CD14-positive monocyte (primary cell): ENCODE measurements around the gene SIDT1. TPM values are rescaled to one million over a fixed set of nuclear protein-coding genes. Genes with fewer than 3 reads are reported as not detected.

Experiments used
- DNase-seq, 3 donors: peaks; one replicate each; pipeline ENCODE4 v3.0.0-alpha.2; 2011 to 2022
- H2AFZ ChIP-seq: 2 replicates; pipeline ENCODE4 v1.6.0; 2012; ENCODE audit warnings: mild to moderate bottlenecking, low read depth, low read length, inconsistent platforms; ENCODE audit not compliant: insufficient read depth, poor library complexity, severe bottlenecking
- H3K27ac ChIP-seq, 2 donors: 1 replicate in 1 of 2; 2 replicates in 1 of 2; pipeline ENCODE4 v1.5.1; 2012 to 2013; ENCODE audit warnings: low read length in 2 of 2, control low read depth in 1 of 2, inconsistent platforms in 1 of 2, low read depth in 1 of 2, mild to moderate bottlenecking in 1 of 2
- H3K27me3 ChIP-seq, 2 donors: one replicate each; pipeline versions ENCODE4 v1.6.0 to v1.6.1; 2011 to 2013; ENCODE audit warnings: low read length in 2 of 2; ENCODE audit not compliant: control insufficient read depth in 2 of 2, insufficient read depth in 2 of 2
- H3K36me3 ChIP-seq, 2 donors: replicated peaks in 1 of 2; 1 replicate in 1 of 2; 2 replicates in 1 of 2; pipeline versions ENCODE4 v1.5.1 to v1.6.1; 2012 to 2013; ENCODE audit warnings: low read length in 2 of 2, control low read depth in 1 of 2, inconsistent platforms in 1 of 2, mild to moderate bottlenecking in 1 of 2; ENCODE audit not compliant: insufficient read depth in 2 of 2, control insufficient read depth in 1 of 2
- H3K4me1 ChIP-seq, 2 donors: 1 replicate in 1 of 2; 2 replicates in 1 of 2; pipeline versions ENCODE4 v1.5.1 to v1.6.1; 2012 to 2013; ENCODE audit warnings: low read length in 2 of 2, control low read depth in 1 of 2, inconsistent platforms in 1 of 2, mild to moderate bottlenecking in 1 of 2, moderate library complexity in 1 of 2; ENCODE audit not compliant: insufficient read depth in 2 of 2, control insufficient read depth in 1 of 2
- H3K4me2 ChIP-seq: replicated peaks from 2 replicates; pipeline ENCODE3; 2012; ENCODE audit warnings: low read length, moderate library complexity, mild to moderate bottlenecking; ENCODE audit not compliant: poor library complexity, severe bottlenecking; ENCODE audit errors: extremely low read depth
- H3K4me3 ChIP-seq, 3 experiments: fragments of 200-600 bp in 1 of 3; sonication (generic) in 1 of 3; replicated peaks in 1 of 3; 1 replicate in 2 of 3; 2 replicates in 1 of 3; pipeline ENCODE4 v1.5.1; 2011 to 2013; ENCODE audit warnings: low read length in 3 of 3, mild to moderate bottlenecking in 3 of 3, control low read depth in 2 of 3, low read depth in 2 of 3, inconsistent platforms in 1 of 3, moderate library complexity in 1 of 3
- H3K79me2 ChIP-seq: 2 replicates; pipeline ENCODE4 v1.6.0; 2012; ENCODE audit warnings: mild to moderate bottlenecking, control low read depth, inconsistent platforms, low read length, moderate library complexity; ENCODE audit not compliant: insufficient read depth
- H3K9ac ChIP-seq: 2 replicates; pipeline ENCODE4 v1.6.0; 2017; ENCODE audit warnings: low read length, mild to moderate bottlenecking; ENCODE audit not compliant: insufficient read depth, poor library complexity, severe bottlenecking
- H3K9me3 ChIP-seq, 2 donors: replicated peaks in 1 of 2; 1 replicate in 1 of 2; 2 replicates in 1 of 2; pipeline versions ENCODE4 v1.5.1 to v1.6.1; 2012 to 2013; ENCODE audit warnings: low read length in 2 of 2, control low read depth in 1 of 2; ENCODE audit not compliant: control insufficient read depth in 1 of 2, insufficient read depth in 1 of 2
- H4K20me1 ChIP-seq: 2 replicates; pipeline ENCODE4 v1.6.0; 2012; ENCODE audit warnings: mild to moderate bottlenecking, low read length, control low read depth, moderate library complexity; ENCODE audit not compliant: insufficient read depth
- H3K27ac Mint-ChIP-seq, 7 donors: one replicate each; pipeline ENCODE4 v1.8.0; 2020; ENCODE audit warnings: mild to moderate bottlenecking in 7 of 7, mixed read lengths in 7 of 7, moderate library complexity in 6 of 7, inconsistent platforms in 2 of 7
- H3K27me3 Mint-ChIP-seq, 3 donors: one replicate each; pipeline ENCODE4 v1.8.0; 2021 to 2022; ENCODE audit warnings: low read depth in 3 of 3, mild to moderate bottlenecking in 3 of 3, mixed read lengths in 3 of 3, moderate library complexity in 3 of 3, inconsistent platforms in 1 of 3
- H3K36me3 Mint-ChIP-seq, 2 donors: one replicate each; pipeline ENCODE4 v1.8.0; 2020; ENCODE audit warnings: mixed read lengths in 2 of 2, inconsistent platforms in 1 of 2, mild to moderate bottlenecking in 1 of 2
- H3K4me1 Mint-ChIP-seq: one replicate; pipeline ENCODE4 v1.8.0; 2020; ENCODE audit warnings: mild to moderate bottlenecking, mixed read lengths
- H3K4me3 Mint-ChIP-seq, 2 donors: one replicate each; pipeline ENCODE4 v1.8.0; 2020; ENCODE audit warnings: mild to moderate bottlenecking in 2 of 2, mixed read lengths in 2 of 2, moderate library complexity in 1 of 2
- H3K9me3 Mint-ChIP-seq, 7 donors: one replicate each; pipeline ENCODE4 v1.8.0; 2020 to 2022; ENCODE audit warnings: mixed read lengths in 7 of 7, mild to moderate bottlenecking in 6 of 7, moderate library complexity in 6 of 7, inconsistent platforms in 2 of 7
- WGBS: methylation state at CpG from one replicate; pipeline ENCODE4 v1.1.5; 2013; ENCODE audit warnings: missing lambda C conversion rate; ENCODE audit not compliant: insufficient coverage; 5-methylcytosine and 5-hydroxymethylcytosine counted together
- intact Hi-C, 2 donors: fragments of 100-400 bp; cut with micrococcal nuclease; formaldehyde crosslinking; loops; one replicate each; pipeline versions ENCODE4 v1.15.0 to v1.15.1; 2023
- polyA plus RNA-seq, 3 donors: library from polyadenylated mRNA; depleted of rRNA in 1 of 3; unstranded in 2 of 3; stranded (reverse) in 1 of 3; fragments of 300-500 nt in 2 of 3; fragments of >200 nt in 1 of 3; fragmentation: Illumina TruSeq in 2 of 3; gene quantifications; 1 replicate in 2 of 3; 2 replicates in 1 of 3; pipeline ENCODE4 v1.2.3, GENCODE V29; 2012 to 2021
- TF ChIP-seq, protein P1 (sequence below): fragments of 200-600 bp; IDR thresholded peaks from one replicate; pipeline ENCODE4 v1.8.0; 2022; ENCODE audit warnings: antibody characterized with exemption, mild to moderate bottlenecking

The SIDT1 gene
- polyA plus RNA-seq, 3 donors = 3.2 to 7.1 (median 4.0) TPM

- Histone ChIP-seq H4K20me1 (no peaks in the 10 kb centered on the region), H3K9me3 (no peaks in the 10 kb centered on the region), H3K4me3 (no peak overlapping the region), H3K9ac (no peak overlapping the region), H3K4me2 (no peak overlapping the region), H3K36me3 (no peaks in the 10 kb centered on the region), H3K27ac (no peak overlapping the region), H3K4me1 (no peaks in the 10 kb centered on the region), H3K79me2 (no peaks in the 10 kb centered on the region), H2AFZ (no peak overlapping the region), H3K27me3 (no peaks in the 10 kb centered on the region)
- Mint-ChIP-seq H3K9me3 (no peaks in the 10 kb centered on the region), H3K4me3 (no peak overlapping the region), H3K27me3 (no peaks in the 10 kb centered on the region), H3K36me3 (no peaks in the 10 kb centered on the region), H3K27ac (no peak overlapping the region), H3K4me1 (peaks cover 3% of the 10 kb centered on the region)
- intact Hi-C loops = no loop called here
- 100% methylated on average over 1 of the region's 2 CpGs for whole genome bisulfite sequencing
- TF ChIP-seq, protein P1, sequence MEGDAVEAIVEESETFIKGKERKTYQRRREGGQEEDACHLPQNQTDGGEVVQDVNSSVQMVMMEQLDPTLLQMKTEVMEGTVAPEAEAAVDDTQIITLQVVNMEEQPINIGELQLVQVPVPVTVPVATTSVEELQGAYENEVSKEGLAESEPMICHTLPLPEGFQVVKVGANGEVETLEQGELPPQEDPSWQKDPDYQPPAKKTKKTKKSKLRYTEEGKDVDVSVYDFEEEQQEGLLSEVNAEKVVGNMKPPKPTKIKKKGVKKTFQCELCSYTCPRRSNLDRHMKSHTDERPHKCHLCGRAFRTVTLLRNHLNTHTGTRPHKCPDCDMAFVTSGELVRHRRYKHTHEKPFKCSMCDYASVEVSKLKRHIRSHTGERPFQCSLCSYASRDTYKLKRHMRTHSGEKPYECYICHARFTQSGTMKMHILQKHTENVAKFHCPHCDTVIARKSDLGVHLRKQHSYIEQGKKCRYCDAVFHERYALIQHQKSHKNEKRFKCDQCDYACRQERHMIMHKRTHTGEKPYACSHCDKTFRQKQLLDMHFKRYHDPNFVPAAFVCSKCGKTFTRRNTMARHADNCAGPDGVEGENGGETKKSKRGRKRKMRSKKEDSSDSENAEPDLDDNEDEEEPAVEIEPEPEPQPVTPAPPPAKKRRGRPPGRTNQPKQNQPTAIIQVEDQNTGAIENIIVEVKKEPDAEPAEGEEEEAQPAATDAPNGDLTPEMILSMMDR = no peak
- DNase-seq = no peak
These were observed 68.2 kb downstream of the SIDT1 start for GRCh38 chr3:113600418-113601182.

GRCh38 chr3:113601240-113601639, 68.9 kb downstream of the SIDT1 start:
- H4K20me1 ChIP-seq = no peaks in the 10 kb centered on the region
- no peaks in the 10 kb centered on the region for H3K27me3 ChIP-seq
- no peak overlapping the region for H3K27ac ChIP-seq
- intact Hi-C loops = no loop called here
- peaks cover 3% of the 10 kb centered on the region for H3K4me1 Mint-ChIP-seq
- no peak overlapping the region for H3K9ac ChIP-seq
- TF ChIP-seq, protein P1 = no peak
- no peaks in the 10 kb centered on the region for H3K36me3 ChIP-seq
- no peak for DNase-seq
- no peaks in the 10 kb centered on the region for H3K36me3 Mint-ChIP-seq
- no peaks in the 10 kb centered on the region for H3K4me1 ChIP-seq
- H3K4me2 ChIP-seq = no peak overlapping the region
- H3K9me3 ChIP-seq = no peaks in the 10 kb centered on the region
- no peak overlapping the region for H3K27ac Mint-ChIP-seq
- no peak overlapping the region for H3K4me3 Mint-ChIP-seq
- no peak overlapping the region for H3K4me3 ChIP-seq
- H3K79me2 ChIP-seq = no peaks in the 10 kb centered on the region
- H3K27me3 Mint-ChIP-seq = no peaks in the 10 kb centered on the region
- H3K9me3 Mint-ChIP-seq = no peaks in the 10 kb centered on the region
- H2AFZ ChIP-seq = no peak overlapping the region
- no CpG with 5 or more reads among the region's 2 CpGs for WGBS
